GM10847 (cell line): Measurements from ENCODE around the gene MANSC4.

ENCODE experiments used
- POLR2A ChIP-seq: IDR thresholded peaks from 2 replicates; pipeline ENCODE4 v1.6.1; 2011; ENCODE audit not compliant: insufficient read length; ENCODE audit errors: extremely low read depth

MANSC4 gene

GRCh38 chr12:27780612-27781408 lies 774 bp upstream of the MANSC4 start:
- no peak for TF ChIP-seq POLR2A

GRCh38 chr12:27779416-27779919 lies 568 bp downstream of the MANSC4 start:
- no peak for TF ChIP-seq POLR2A

GRCh38 chr12:27778206-27778605 lies 1.8 kb downstream of the MANSC4 start:
- TF ChIP-seq POLR2A = no peak

DNA sequence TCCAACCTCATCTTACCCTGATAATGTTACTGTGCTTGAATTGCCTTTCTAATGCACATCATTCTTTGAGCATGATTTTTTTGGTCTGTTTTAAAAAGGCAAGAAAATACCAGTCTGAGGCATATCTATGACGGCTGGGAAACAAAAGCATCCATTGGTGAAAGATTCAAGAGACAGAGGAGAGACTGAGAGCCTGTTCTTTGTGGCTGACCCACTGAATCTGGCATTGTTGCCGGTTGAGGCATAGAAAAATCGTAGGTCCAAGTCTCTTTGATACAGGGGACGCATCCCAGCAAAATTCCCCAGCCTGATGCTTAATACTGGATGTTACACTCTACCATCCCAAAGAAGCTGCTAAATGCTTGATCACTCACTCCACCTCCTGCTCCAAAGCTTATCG lies 2.9 kb downstream of the MANSC4 start:
- TF ChIP-seq POLR2A = no peak

- TF ChIP-seq POLR2A = no peak
Measured at GRCh38 chr12:27772328-27773049, 7.5 kb downstream of the MANSC4 start.

DNA sequence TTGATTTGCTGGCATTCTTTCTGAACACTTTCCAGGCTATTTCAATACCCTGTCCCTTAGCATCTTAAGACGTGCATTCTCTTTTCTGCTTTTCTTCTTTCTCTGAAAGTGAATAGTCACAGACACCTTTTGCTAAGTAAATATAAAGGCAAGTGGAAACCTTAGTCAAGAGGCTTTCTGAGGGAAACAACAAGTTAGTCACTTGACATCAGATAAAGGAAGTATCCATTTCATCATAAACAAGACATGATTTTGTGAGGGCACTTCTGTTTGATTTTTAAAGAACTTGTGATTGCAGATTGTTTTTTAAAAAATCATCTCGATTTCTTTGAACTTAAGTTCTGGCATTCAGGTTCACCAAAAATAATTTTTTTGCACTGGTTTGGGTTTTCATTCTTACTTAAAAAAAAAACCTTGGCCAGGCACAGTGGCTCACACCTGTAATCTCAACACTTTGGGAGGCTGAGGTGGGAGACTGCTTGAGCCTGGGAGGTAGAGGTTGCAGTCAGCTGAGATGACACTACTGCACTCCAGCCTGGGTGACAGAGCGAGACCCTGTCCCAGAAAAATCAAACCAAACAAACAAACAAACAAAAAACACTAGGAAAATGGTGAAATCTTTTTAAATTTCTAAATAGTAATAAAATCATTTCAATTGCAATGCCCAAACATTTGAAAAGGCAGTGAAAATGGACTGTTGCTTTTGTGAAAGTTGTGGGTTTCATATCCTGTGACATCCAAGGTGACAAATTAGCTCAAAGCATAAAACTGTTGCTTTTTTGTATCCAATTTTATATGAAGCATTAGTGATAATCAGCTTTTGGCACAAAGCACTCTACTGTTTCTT lies 8.3 kb downstream of the MANSC4 start:
- TF ChIP-seq POLR2A = no peak

DNA sequence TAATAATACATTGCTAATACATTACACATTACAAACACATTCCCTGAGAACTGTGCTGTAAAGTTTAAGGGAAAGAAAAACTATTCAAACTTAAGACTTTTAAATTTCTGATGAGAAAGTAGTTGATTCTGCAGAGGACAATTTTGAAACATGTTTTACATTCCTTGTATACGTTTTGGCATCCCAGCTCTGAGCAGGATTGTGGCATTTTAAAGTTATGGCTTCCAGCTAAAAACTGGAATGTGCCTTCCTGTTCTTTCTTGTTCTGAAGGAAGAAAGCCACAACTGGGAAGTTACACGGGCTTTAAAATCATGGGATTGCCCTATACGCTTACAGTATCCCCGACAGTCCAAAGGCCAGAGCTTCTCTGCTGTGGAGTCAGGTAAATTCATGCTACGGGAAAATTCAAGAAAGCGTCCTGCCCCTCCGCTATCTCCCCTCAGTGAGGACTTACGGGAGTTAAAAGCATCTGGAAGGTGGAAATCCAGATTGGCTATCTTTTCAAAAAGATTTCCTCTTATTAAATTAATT lies 10.8 kb downstream of the MANSC4 start:
- TF ChIP-seq POLR2A = no peak

DNA sequence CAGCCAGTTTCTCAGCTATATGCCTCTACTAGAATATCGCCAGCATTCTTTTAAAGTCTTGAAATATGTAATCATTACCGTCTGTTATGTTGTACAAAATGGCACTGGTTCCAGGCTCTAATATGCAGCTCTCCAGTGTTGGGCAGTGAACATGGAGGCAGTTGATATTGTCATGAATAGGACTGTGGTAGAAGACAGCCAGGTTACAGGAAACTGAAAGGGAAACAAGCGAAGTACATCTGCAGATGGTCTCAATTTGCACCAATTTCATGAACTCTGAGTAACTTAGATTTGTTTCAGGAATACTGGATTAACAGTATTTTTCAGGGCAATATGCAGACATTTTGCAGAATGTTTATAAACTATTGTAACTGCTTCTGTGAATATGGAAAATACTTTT lies 13.4 kb downstream of the MANSC4 start:
- TF ChIP-seq POLR2A = no peak

DNA sequence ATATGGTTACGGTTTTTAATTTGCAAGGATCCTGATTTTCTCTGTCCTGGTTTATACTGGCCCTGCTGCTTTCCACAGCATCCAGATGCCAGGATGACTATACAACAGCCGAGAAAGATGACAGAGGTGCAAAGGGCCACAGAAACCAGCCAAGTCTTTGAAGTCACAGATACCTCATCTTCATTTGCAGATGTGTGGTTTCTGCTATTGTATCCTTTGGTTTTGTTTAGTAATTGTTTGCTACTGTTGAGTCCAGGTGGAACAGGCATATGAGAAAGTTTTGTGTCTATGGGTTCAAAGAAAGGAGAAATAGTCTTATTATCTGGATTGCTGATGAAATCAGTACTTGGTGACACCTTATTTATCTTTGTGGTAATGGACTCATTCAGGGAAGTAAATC lies 17.3 kb downstream of the MANSC4 start:
- TF ChIP-seq POLR2A = no peak

DNA sequence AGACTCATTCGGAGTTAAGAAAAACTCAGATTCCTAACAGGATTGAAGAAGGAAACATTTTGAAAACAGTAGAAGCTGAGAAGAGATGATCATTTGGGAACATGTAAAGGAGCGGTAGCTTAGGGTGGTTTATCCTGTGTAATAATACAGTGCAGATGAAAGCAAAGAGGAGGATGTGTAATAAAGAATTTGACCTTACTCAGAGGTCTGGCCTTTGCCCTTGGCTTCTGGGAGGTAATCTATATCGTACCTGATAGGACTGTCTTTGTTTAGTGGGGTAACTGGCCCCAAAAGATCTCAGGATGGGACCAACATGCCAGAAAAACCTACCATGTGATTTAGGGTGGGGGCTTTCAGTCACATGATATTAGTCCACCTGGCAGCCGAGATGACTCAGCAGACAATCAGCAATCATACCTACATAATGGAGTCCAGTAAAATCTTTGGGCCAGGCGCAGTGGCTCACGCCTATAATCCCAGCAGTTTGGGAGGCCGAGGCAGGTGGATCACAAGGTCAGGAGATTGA lies 23.3 kb downstream of the MANSC4 start:
- no peak for TF ChIP-seq POLR2A

DNA sequence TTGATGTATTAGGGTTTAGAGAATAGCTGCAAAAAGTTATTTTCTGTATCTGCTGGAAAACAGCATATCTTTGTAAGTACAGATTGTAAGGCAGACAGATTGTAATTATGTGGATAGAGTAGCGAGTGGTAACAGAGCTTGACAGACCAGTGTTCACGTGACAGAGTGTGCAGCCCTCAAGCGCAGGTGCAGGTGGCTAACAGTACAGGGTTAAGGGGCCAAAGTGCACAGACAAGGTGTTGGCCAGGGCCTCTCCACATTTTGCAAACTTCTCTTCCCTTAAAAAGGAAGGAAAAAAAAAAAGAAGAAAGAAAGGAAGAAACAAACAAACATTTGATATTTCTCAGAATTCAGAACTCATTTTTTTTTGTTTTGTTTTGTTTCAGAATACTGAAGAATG lies 25.2 kb downstream of the MANSC4 start:
- TF ChIP-seq POLR2A = no peak

GRCh38 chr12:27751386-27752047 lies 28.5 kb downstream of the MANSC4 start:
- TF ChIP-seq POLR2A = no peak

DNA sequence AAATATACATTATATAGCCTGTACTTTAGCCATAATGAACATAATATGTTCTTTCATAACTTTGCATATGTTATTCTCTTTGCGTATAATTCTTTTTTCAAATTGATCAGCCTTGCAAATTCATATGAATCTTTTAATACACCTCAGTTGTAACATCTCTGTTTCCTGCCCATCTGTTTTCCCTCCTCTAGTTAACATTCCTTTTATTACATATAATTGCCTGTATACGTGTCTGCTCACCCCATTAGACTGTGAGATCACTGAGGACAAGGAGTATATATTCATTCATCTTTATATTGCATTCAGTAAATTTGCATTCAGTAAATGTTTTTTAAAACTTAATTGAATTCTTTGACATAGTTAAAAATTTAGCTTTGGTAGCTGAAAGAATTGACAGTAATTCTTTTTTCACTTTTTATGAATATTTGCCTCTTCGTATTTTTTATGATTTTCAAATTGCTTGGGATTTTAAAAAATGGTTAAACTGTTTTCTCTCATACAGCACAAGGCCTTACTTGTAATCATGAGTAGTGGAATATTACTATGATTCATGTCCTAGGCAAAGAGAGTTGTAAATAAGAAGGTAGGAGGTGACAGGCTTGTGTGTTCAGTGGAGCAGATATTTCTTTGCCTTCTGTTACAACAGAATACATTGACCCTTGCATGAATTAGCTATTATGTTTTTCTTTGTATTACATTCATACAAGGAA lies 32.8 kb downstream of the MANSC4 start:
- no peak for TF ChIP-seq POLR2A

DNA sequence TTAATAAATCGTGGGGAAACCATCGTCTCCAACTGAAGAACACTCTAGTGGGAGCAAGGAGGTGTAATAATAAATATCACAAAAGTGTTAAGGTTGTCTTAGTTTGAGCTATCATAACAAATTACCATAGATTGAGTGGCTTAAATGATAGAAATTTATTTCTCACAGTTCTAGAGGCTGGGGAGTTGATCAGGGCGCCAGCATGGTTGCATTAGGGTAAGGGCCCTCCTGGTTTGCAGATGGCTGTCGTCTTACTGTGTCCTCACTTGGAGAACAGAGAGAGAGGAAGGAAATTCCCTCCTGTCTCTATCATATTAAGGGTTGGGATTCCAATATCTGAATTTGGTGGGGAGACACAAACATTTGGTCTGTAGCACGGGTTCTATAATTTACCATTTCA lies 36.4 kb downstream of the MANSC4 start:
- no peak for TF ChIP-seq POLR2A

- no peak for TF ChIP-seq POLR2A
Measured at GRCh38 chr12:27733791-27734190, 46.2 kb downstream of the MANSC4 start.
